ENCODE results near the gene ASTE1. TPM values are rescaled to one million over a fixed set of nuclear protein-coding genes. Genes with fewer than 3 reads are reported as not detected.
A peak's percentile ranks its signal among the peaks of the same experiment; 100 is the strongest.

Gene ASTE1
- 8.7 and 9.5 TPM in 2 replicates for total RNA-seq

GRCh38 chr3:131026321-131027151 lies at the start of gene ASTE1, which contains the start of gene NEK11:
TSS of gene ASTE1 (minus strand) at chr3:131026825. CDS start at chr3:131025306, 1,519 bp downstream.
TSS of gene NEK11 (plus strand) at chr3:131026877. CDS start at chr3:131029709, 2,832 bp downstream.
- peak within 1 kb of the TSS; percentile 97 for H3K27ac Mint-ChIP-seq
- peak within 1 kb of the TSS; percentile 86 for H3K4me3 Mint-ChIP-seq
- H3K9me3 Mint-ChIP-seq, result peaks cover 3% of the 10 kb centered on the region
- peaks cover 29% of the 10 kb centered on the region for H3K4me1 Mint-ChIP-seq
- peaks cover 30% of the 10 kb centered on the region for H3K36me3 Mint-ChIP-seq (ENCODE audit: low read depth)
- intact Hi-C loops (cut with micrococcal nuclease), result loop anchor here (1.0 to 10.0 kb wide), 8 partner anchors 16 to 1628 kb away; partner anchors contain the start of genes ACAD11, DNAJC13, MRPL3 and NUDT16
- peak; percentile 97 for DNase-seq
- H3K27me3 Mint-ChIP-seq, result peaks cover 10% of the 10 kb centered on the region

GRCh38 chr3:131075632-131076328 lies 49.2 kb upstream of the ASTE1 start:
- no peaks in the 10 kb centered on the region for H3K9me3 Mint-ChIP-seq
- H3K4me3 Mint-ChIP-seq, result no peak overlapping the region
- DNase-seq, result no peak
- intact Hi-C loops (cut with micrococcal nuclease), result no loop called here
- no peak overlapping the region for H3K27ac Mint-ChIP-seq
- H3K36me3 Mint-ChIP-seq (ENCODE audit: low read depth), result no peaks in the 10 kb centered on the region
- peaks cover 3% of the 10 kb centered on the region for H3K27me3 Mint-ChIP-seq
- H3K4me1 Mint-ChIP-seq, result no peaks in the 10 kb centered on the region

- Mint-ChIP-seq H3K27ac (no peak overlapping the region), H3K4me1 (peaks cover 1% of the 10 kb centered on the region), H3K9me3 (no peaks in the 10 kb centered on the region), H3K36me3 (ENCODE audit: low read depth) (no peaks in the 10 kb centered on the region), H3K4me3 (no peak overlapping the region), H3K27me3 (peaks cover 3% of the 10 kb centered on the region)
- intact Hi-C loops (cut with micrococcal nuclease), result no loop called here
- no peak for DNase-seq
These were observed 46.2 kb upstream of the ASTE1 start for GRCh38 chr3:131072845-131073244.

- intact Hi-C loops (cut with micrococcal nuclease), result no loop called here
- Mint-ChIP-seq H3K4me1 (peaks cover 1% of the 10 kb centered on the region), H3K4me3 (no peak overlapping the region), H3K27me3 (peaks cover 3% of the 10 kb centered on the region), H3K36me3 (ENCODE audit: low read depth) (no peaks in the 10 kb centered on the region), H3K9me3 (no peaks in the 10 kb centered on the region), H3K27ac (no peak overlapping the region)
- no peak for DNase-seq
These were observed 45.5 kb upstream of the ASTE1 start for GRCh38 chr3:131072099-131072559.

GRCh38 chr3:131067983-131068382 lies 41.4 kb upstream of the ASTE1 start:
- no peaks in the 10 kb centered on the region for H3K9me3 Mint-ChIP-seq
- no peak for DNase-seq
- H3K4me1 Mint-ChIP-seq, result peaks cover 1% of the 10 kb centered on the region
- H3K36me3 Mint-ChIP-seq (ENCODE audit: low read depth), result no peaks in the 10 kb centered on the region
- no peak overlapping the region for H3K27ac Mint-ChIP-seq
- peaks cover 4% of the 10 kb centered on the region for H3K27me3 Mint-ChIP-seq
- intact Hi-C loops (cut with micrococcal nuclease), result no loop called here
- no peak overlapping the region for H3K4me3 Mint-ChIP-seq

GRCh38 chr3:131053043-131053859 lies 26.6 kb upstream of the ASTE1 start:
- Mint-ChIP-seq H3K27me3 (peaks cover 1% of the 10 kb centered on the region), H3K4me3 (no peak overlapping the region), H3K27ac (no peak overlapping the region), H3K9me3 (no peaks in the 10 kb centered on the region), H3K36me3 (ENCODE audit: low read depth) (no peaks in the 10 kb centered on the region), H3K4me1 (no peaks in the 10 kb centered on the region)
- DNase-seq, result no peak
- intact Hi-C loops (cut with micrococcal nuclease), result no loop called here

- H3K4me3 Mint-ChIP-seq, result no peak overlapping the region
- peaks cover 11% of the 10 kb centered on the region for H3K27me3 Mint-ChIP-seq
- no peaks in the 10 kb centered on the region for H3K36me3 Mint-ChIP-seq (ENCODE audit: low read depth)
- H3K4me1 Mint-ChIP-seq, result peaks cover 7% of the 10 kb centered on the region
- no peak overlapping the region for H3K27ac Mint-ChIP-seq
- peaks cover 13% of the 10 kb centered on the region for H3K9me3 Mint-ChIP-seq
- no peak for DNase-seq
- intact Hi-C loops (cut with micrococcal nuclease), result no loop called here
These were observed 23.4 kb upstream of the ASTE1 start for GRCh38 chr3:131050001-131050400.

- Mint-ChIP-seq H3K4me3 (no peak overlapping the region), H3K9me3 (peaks cover 25% of the 10 kb centered on the region), H3K27ac (no peak overlapping the region), H3K36me3 (ENCODE audit: low read depth) (peaks cover 11% of the 10 kb centered on the region), H3K4me1 (peaks cover 8% of the 10 kb centered on the region), H3K27me3 (peaks cover 23% of the 10 kb centered on the region)
- intact Hi-C loops (cut with micrococcal nuclease), result no loop called here
- DNase-seq, result no peak
These were observed 21.4 kb upstream of the ASTE1 start for GRCh38 chr3:131048030-131048429.

GRCh38 chr3:131047582-131047981 lies 21.0 kb upstream of the ASTE1 start:
- H3K9me3 Mint-ChIP-seq, result peaks cover 26% of the 10 kb centered on the region
- no peak overlapping the region for H3K27ac Mint-ChIP-seq
- H3K4me1 Mint-ChIP-seq, result peaks cover 12% of the 10 kb centered on the region
- DNase-seq, result no peak
- peaks cover 12% of the 10 kb centered on the region for H3K36me3 Mint-ChIP-seq (ENCODE audit: low read depth)
- H3K27me3 Mint-ChIP-seq, result peaks cover 23% of the 10 kb centered on the region
- H3K4me3 Mint-ChIP-seq, result no peak overlapping the region
- intact Hi-C loops (cut with micrococcal nuclease), result no loop called here

- peak overlapping the region; percentile 32 for H3K4me3 Mint-ChIP-seq
- peaks cover 22% of the 10 kb centered on the region for H3K27me3 Mint-ChIP-seq
- H3K9me3 Mint-ChIP-seq, result peaks cover 29% of the 10 kb centered on the region
- peak overlapping the region; percentile 55 for H3K27ac Mint-ChIP-seq
- H3K36me3 Mint-ChIP-seq (ENCODE audit: low read depth), result peaks cover 16% of the 10 kb centered on the region
- H3K4me1 Mint-ChIP-seq, result peaks cover 23% of the 10 kb centered on the region
- intact Hi-C loops (cut with micrococcal nuclease), result loop anchor here (2.0 kb wide), 1 partner anchor 16 kb away; the partner anchor contains the start of genes ASTE1 and NEK11
- peak; percentile 84 for DNase-seq
These were observed 15.8 kb upstream of the ASTE1 start for GRCh38 chr3:131042271-131042985.

GRCh38 chr3:131038326-131038725 lies 11.7 kb upstream of the ASTE1 start:
- H3K36me3 Mint-ChIP-seq (ENCODE audit: low read depth), result peaks cover 6% of the 10 kb centered on the region
- H3K4me1 Mint-ChIP-seq, result peaks cover 18% of the 10 kb centered on the region
- intact Hi-C loops (cut with micrococcal nuclease), result loop anchor here (10.0 kb wide), 1 partner anchor 126 kb away; no protein-coding TSS in a partner anchor
- no peaks in the 10 kb centered on the region for H3K27me3 Mint-ChIP-seq
- H3K27ac Mint-ChIP-seq, result no peak overlapping the region
- DNase-seq, result no peak
- no peak overlapping the region for H3K4me3 Mint-ChIP-seq
- peaks cover 9% of the 10 kb centered on the region for H3K9me3 Mint-ChIP-seq

GRCh38 chr3:131036986-131037385 lies 10.4 kb upstream of the ASTE1 start:
- Mint-ChIP-seq H3K4me1 (peaks cover 10% of the 10 kb centered on the region), H3K36me3 (ENCODE audit: low read depth) (peaks cover 4% of the 10 kb centered on the region), H3K27me3 (no peaks in the 10 kb centered on the region), H3K27ac (no peak overlapping the region), H3K4me3 (no peak overlapping the region), H3K9me3 (peaks cover 5% of the 10 kb centered on the region)
- intact Hi-C loops (cut with micrococcal nuclease), result loop anchor here (10.0 kb wide), 1 partner anchor 128 kb away; no protein-coding TSS in a partner anchor
- no peak for DNase-seq
